T-helper 1 cell treated with Interleukin-12 subunit alpha and Interleukin-12 subunit beta and Interleukin-4 antibody, amounts not matched to agents 30 μg/mL and 1 μg/mL, for 36 hours (primary cell): ENCODE measurements around the gene PRR3.
A peak's percentile ranks its signal among the peaks of the same experiment; 100 is the strongest.

ENCODE experiments used
- H3K27ac Mint-ChIP-seq: one replicate; pipeline ENCODE4 v1.8.0; 2021; ENCODE audit warnings: mild to moderate bottlenecking, mixed read lengths
- H3K27me3 Mint-ChIP-seq: one replicate; pipeline ENCODE4 v1.8.0; 2021; ENCODE audit warnings: low read depth, mixed read lengths
- H3K36me3 Mint-ChIP-seq: one replicate; pipeline ENCODE4 v1.8.0; 2021; ENCODE audit warnings: low read depth, mixed read lengths
- H3K4me1 Mint-ChIP-seq: one replicate; pipeline ENCODE4 v1.8.0; 2021; ENCODE audit warnings: low read depth, mixed read lengths
- H3K4me3 Mint-ChIP-seq: one replicate; pipeline ENCODE4 v1.8.0; 2021; ENCODE audit warnings: mild to moderate bottlenecking, moderate library complexity, mixed read lengths
- H3K9me3 Mint-ChIP-seq: one replicate; pipeline ENCODE4 v1.8.0; 2021; ENCODE audit warnings: mixed read lengths

The PRR3 gene

GRCh38 chr6:30554404-30554803 is 2.7 kb upstream of the PRR3 start:
- no peaks in the 10 kb centered on the region for H3K9me3 Mint-ChIP-seq
- H3K36me3 Mint-ChIP-seq: peaks cover 40% of the 10 kb centered on the region
- no peak overlapping the region for H3K27ac Mint-ChIP-seq
- peaks cover 22% of the 10 kb centered on the region for H3K4me1 Mint-ChIP-seq
- peak overlapping the region; percentile 45 for H3K4me3 Mint-ChIP-seq
- H3K27me3 Mint-ChIP-seq: no peaks in the 10 kb centered on the region

DNA sequence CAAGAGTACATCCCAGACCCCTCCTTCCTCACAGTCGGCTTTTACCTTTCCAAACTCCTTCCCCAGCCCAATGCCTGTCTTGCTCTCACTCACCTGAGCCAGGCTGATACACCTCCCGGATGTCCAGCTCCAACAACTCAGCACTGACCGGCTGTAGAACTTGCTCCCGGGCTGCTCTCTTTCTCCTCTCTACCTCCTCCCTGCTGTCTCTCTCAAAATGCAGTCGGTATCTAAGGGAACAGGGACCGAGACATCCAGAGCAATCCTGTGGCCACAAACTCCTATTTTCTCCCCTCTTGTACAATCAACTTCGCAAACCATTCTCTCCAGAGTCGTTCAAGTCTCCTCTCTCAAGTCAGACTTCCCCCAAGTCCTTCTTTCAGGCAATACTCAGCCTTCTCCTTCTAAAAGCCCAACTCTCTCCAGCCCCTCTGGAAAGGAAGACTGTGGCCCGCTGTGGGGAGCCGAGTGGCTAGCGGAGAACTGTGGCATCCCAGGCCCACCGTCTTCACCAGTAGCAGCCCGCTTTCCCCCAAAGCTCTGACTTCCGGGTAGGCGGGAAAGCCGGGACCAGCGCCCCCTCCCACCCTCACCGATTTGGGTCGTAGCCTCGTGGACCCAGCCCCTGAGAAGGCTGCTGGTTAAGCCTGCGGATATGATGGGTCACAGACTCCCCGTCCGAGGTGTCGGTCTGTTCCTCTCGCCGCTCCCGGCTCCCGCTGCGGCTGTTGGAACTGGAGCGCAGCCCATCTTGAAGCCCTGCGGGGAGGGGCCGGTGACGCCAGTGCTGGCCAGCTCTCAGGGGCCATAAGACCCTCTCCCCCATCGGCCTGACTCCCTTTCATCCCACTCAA is 1.9 kb upstream of the PRR3 start:
- Mint-ChIP-seq H3K36me3 (peaks cover 36% of the 10 kb centered on the region), H3K4me1 (peaks cover 23% of the 10 kb centered on the region), H3K9me3 (no peaks in the 10 kb centered on the region), H3K4me3 (peak overlapping the region; percentile 99), H3K27ac (peak overlapping the region; percentile 100), H3K27me3 (no peaks in the 10 kb centered on the region)

DNA sequence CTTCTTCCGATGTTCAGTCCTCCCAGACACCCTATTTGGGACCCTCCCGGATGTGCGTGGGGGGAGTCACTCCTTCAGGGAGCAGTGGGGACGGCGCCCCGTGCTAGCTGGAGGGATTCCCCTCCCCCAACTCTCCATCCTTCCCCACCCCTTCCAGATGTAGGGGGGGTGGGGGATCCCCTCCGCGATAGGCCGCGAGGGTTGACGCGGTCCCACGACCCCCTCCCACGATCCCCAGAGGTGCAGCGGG is 1.4 kb upstream of the PRR3 start:
- Mint-ChIP-seq H3K27ac (peak overlapping the region; percentile 100), H3K4me3 (peak overlapping the region; percentile 99), H3K9me3 (no peaks in the 10 kb centered on the region), H3K36me3 (peaks cover 31% of the 10 kb centered on the region), H3K27me3 (no peaks in the 10 kb centered on the region), H3K4me1 (peaks cover 23% of the 10 kb centered on the region)

DNA sequence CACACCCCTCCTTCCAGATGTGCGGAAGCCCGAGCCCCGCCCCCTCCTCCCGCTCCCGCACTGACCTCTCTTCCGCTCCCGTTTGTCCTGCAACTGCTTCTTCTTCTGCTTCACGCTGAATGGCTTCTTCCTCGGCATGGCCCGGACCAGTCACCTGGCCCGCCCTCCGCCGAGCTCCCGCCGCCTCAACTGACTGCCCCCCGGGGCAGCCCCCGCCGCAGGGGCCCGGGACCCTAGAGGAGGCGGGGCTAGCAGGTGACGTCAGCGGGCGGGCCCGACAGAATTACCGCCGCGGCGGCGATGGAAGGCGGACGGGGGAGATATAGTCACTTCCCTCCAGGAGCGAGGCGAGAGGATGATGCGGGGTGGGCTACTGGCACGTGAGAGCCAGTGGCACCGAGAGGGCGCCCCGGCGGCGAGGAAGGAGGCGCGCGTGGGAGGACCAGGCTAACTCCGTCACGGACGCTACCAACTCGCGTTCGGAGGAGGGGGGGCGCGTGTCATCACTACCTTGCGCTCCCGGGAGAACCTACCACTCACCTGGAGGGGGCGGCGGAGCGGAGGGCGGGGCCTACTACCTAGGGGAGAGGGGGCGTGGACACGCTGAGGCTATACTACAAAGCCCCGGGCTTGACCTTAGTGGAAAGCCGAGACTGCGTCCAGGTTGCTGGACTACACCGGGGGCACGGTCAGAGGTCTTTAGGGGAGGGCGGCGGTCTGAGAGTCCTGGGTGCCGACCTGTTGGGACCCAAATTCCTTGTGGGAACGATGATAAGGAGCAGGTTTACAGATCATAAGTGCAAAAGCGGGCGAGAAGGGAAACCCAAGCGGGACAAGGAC is 809 bp upstream of the PRR3 start, which contains the start of gene GNL1:
GNL1 (minus strand) TSS at position 424 of the 840 bp plus-strand sequence; CDS start at position 138, 286 bp downstream.
- H3K27ac Mint-ChIP-seq: peak within 1 kb of the TSS; percentile 100
- H3K36me3 Mint-ChIP-seq: peaks cover 28% of the 10 kb centered on the region
- no peaks in the 10 kb centered on the region for H3K9me3 Mint-ChIP-seq
- H3K4me1 Mint-ChIP-seq: peaks cover 23% of the 10 kb centered on the region
- peak within 1 kb of the TSS; percentile 99 for H3K4me3 Mint-ChIP-seq
- H3K27me3 Mint-ChIP-seq: no peaks in the 10 kb centered on the region

- Mint-ChIP-seq H3K36me3 (peaks cover 23% of the 10 kb centered on the region), H3K9me3 (no peaks in the 10 kb centered on the region), H3K27ac (peak overlapping the region; percentile 100), H3K4me3 (peak overlapping the region; percentile 99), H3K27me3 (no peaks in the 10 kb centered on the region), H3K4me1 (peaks cover 27% of the 10 kb centered on the region)
Measured at GRCh38 chr6:30557683-30557981, 537 bp downstream of the PRR3 start.

GRCh38 chr6:30560930-30561329 is 3.8 kb downstream of the PRR3 start:
- Mint-ChIP-seq H3K27ac (no peak overlapping the region), H3K4me3 (no peak overlapping the region), H3K9me3 (no peaks in the 10 kb centered on the region), H3K4me1 (peaks cover 24% of the 10 kb centered on the region), H3K36me3 (peaks cover 27% of the 10 kb centered on the region), H3K27me3 (no peaks in the 10 kb centered on the region)

DNA sequence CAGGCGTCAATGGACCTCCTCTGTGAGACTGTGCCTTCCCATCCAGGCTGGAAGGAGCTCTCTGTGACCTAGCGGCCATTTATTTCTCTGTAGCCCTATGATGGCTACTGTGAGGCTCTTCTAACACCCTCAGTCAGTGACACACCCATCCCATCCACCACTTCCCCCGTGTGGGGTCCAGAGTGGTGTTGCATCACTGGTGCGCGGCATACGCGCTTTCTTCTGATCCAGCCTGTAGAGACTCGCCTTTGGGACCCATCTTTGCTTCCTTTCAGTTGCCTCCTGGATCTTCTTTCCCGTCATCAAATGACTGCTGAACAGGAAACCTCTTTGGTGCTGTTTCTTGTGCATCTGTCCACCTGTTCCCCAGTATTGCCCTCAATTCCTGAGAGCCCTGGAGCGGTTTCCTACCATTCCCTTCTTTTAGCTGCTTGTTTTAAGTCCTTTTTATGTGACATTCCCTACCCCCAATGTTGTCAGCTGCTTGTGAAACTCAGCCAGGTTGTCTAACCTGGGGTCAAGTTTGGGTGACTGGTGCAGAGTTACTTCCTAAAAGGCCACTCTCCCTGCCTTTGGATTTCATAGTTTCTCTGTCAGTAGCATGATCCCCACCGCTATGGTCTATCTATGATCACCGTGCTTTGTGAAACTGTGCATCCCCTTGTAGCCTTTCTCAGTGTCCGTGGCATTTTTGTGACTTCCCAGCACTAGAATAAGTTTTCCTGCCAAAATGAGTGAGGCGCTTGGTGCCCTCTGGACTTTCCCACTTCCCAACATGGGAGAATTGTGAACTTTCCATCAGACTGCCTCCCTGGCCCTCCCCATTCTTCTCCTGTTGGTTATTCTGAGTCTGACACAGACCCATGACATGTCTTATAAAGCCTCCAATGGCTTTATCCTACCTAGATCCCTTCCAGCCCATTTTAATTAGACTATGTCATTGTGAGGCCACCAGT is 5.7 kb downstream of the PRR3 start:
- H3K4me3 Mint-ChIP-seq: no peak overlapping the region
- H3K36me3 Mint-ChIP-seq: peaks cover 23% of the 10 kb centered on the region
- no peaks in the 10 kb centered on the region for H3K9me3 Mint-ChIP-seq
- H3K27ac Mint-ChIP-seq: peak overlapping the region; percentile 45
- peaks cover 19% of the 10 kb centered on the region for H3K4me1 Mint-ChIP-seq
- H3K27me3 Mint-ChIP-seq: no peaks in the 10 kb centered on the region

- H3K4me3 Mint-ChIP-seq: no peak overlapping the region
- no peaks in the 10 kb centered on the region for H3K27me3 Mint-ChIP-seq
- H3K27ac Mint-ChIP-seq: no peak overlapping the region
- peaks cover 23% of the 10 kb centered on the region for H3K36me3 Mint-ChIP-seq
- H3K4me1 Mint-ChIP-seq: peaks cover 13% of the 10 kb centered on the region
- no peaks in the 10 kb centered on the region for H3K9me3 Mint-ChIP-seq
Measured at GRCh38 chr6:30564114-30564513, 7.0 kb downstream of the PRR3 start.

GRCh38 chr6:30565772-30566171 is 8.7 kb downstream of the PRR3 start:
- Mint-ChIP-seq H3K36me3 (peaks cover 19% of the 10 kb centered on the region), H3K27ac (no peak overlapping the region), H3K4me3 (no peak overlapping the region)

GRCh38 chr6:30568245-30568644 is 11.2 kb downstream of the PRR3 start:
- no peaks in the 10 kb centered on the region for H3K27me3 Mint-ChIP-seq
- no peak overlapping the region for H3K4me3 Mint-ChIP-seq
- peaks cover 16% of the 10 kb centered on the region for H3K36me3 Mint-ChIP-seq
- peak overlapping the region; percentile 52 for H3K27ac Mint-ChIP-seq
- peaks cover 37% of the 10 kb centered on the region for H3K4me1 Mint-ChIP-seq
- H3K9me3 Mint-ChIP-seq: no peaks in the 10 kb centered on the region

More at GRCh38 chr6:30565772-30566171, 8.7 kb downstream of the PRR3 start:
- no peaks in the 10 kb centered on the region for H3K27me3 Mint-ChIP-seq
- no peaks in the 10 kb centered on the region for H3K9me3 Mint-ChIP-seq
- peaks cover 23% of the 10 kb centered on the region for H3K4me1 Mint-ChIP-seq

GRCh38 chr6:30570263-30570662 is 13.2 kb downstream of the PRR3 start:
- no peaks in the 10 kb centered on the region for H3K27me3 Mint-ChIP-seq
- peaks cover 14% of the 10 kb centered on the region for H3K36me3 Mint-ChIP-seq
- H3K27ac Mint-ChIP-seq: peak overlapping the region; percentile 32
- H3K9me3 Mint-ChIP-seq: no peaks in the 10 kb centered on the region
- peak overlapping the region; percentile 99 for H3K4me3 Mint-ChIP-seq
- H3K4me1 Mint-ChIP-seq: peaks cover 47% of the 10 kb centered on the region

GRCh38 chr6:30570740-30571074 is 13.6 kb downstream of the PRR3 start:
- peaks cover 48% of the 10 kb centered on the region for H3K4me1 Mint-ChIP-seq

GRCh38 chr6:30571075-30571761 is 14.1 kb downstream of the PRR3 start, which contains the start of gene ABCF1:
TSS of gene ABCF1 (plus strand) at chr6:30571442. CDS start at chr6:30571488, 46 bp downstream.
- H3K27ac Mint-ChIP-seq: peak within 1 kb of the TSS; percentile 99
- peaks cover 48% of the 10 kb centered on the region for H3K4me1 Mint-ChIP-seq
- no peaks in the 10 kb centered on the region for H3K9me3 Mint-ChIP-seq
- peak within 1 kb of the TSS; percentile 99 for H3K4me3 Mint-ChIP-seq
- H3K27me3 Mint-ChIP-seq: no peaks in the 10 kb centered on the region
- peaks cover 15% of the 10 kb centered on the region for H3K36me3 Mint-ChIP-seq

More at GRCh38 chr6:30570740-30571074, 13.6 kb downstream of the PRR3 start:
- Mint-ChIP-seq H3K27ac (peak overlapping the region; percentile 99), H3K36me3 (peaks cover 15% of the 10 kb centered on the region), H3K27me3 (no peaks in the 10 kb centered on the region), H3K4me3 (peak overlapping the region; percentile 99), H3K9me3 (no peaks in the 10 kb centered on the region)

DNA sequence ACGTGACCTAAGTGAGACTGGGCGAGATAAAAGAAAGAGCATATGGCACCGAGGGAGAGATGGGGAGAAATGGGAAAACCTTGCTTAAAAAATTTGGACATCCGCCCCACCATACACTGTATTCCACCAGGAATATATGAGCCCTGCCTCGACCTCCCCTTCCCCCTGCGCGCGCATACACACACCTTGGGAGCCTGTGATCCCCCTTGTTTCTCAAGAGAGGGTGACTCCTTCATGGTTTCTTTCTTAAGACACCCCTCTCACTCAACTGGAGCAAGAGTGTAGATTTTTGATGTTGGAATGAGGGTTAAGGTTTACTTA is 14.6 kb downstream of the PRR3 start:
- H3K4me3 Mint-ChIP-seq: peak overlapping the region; percentile 99
- peaks cover 18% of the 10 kb centered on the region for H3K36me3 Mint-ChIP-seq
- peaks cover 52% of the 10 kb centered on the region for H3K4me1 Mint-ChIP-seq
- H3K27ac Mint-ChIP-seq: peak overlapping the region; percentile 99
- H3K9me3 Mint-ChIP-seq: no peaks in the 10 kb centered on the region
- H3K27me3 Mint-ChIP-seq: no peaks in the 10 kb centered on the region
